MG63 (cell line): ENCODE results near the gene RPP25L. TPM values are rescaled to one million over a fixed set of nuclear protein-coding genes. Genes with fewer than 3 reads are reported as not detected.

Experiments used
- DNase-seq: peaks from one replicate; pipeline ENCODE4 v3.0.0-alpha.2; 2020
- H3K27me3 ChIP-seq: fragments of 250-450 bp; sonication (Bioruptor Pico); 2 replicates; pipeline ENCODE4 v1.5.1; 2020; ENCODE audit warnings: mild to moderate bottlenecking, moderate library complexity
- H3K36me3 ChIP-seq: fragments of 250-450 bp; sonication (Bioruptor Pico); 2 replicates; pipeline ENCODE4 v1.5.1; 2020; ENCODE audit warnings: mild to moderate bottlenecking, moderate library complexity
- H3K4me3 ChIP-seq: fragments of 250-450 bp; sonication (Bioruptor Pico); 2 replicates; pipeline ENCODE4 v1.5.1; 2020; ENCODE audit warnings: mild to moderate bottlenecking, moderate library complexity
- H3K9me3 ChIP-seq: fragments of 250-450 bp; sonication (Bioruptor Pico); 2 replicates; pipeline ENCODE4 v1.5.1; 2020; ENCODE audit warnings: mild to moderate bottlenecking, moderate library complexity
- total RNA-seq: library from RNA; depleted of rRNA; stranded (reverse); fragments of >200 nt; shearing (Covaris generic); gene quantifications from 2 replicates; pipeline ENCODE4 v1.2.3, GENCODE V29; 2014; ENCODE audit warnings: low replicate concordance

RPP25L gene
- total RNA-seq, 1 experiment from 2014 or later = 30.0 TPM

GRCh38 chr9:34580358-34580757, 31.5 kb downstream of the RPP25L start:
- no peaks in the 10 kb centered on the region for H3K27me3 ChIP-seq

GRCh38 chr9:34579808-34580163, 32.1 kb downstream of the RPP25L start:
- Histone ChIP-seq H3K9me3 (no peaks in the 10 kb centered on the region), H3K4me3 (no peak overlapping the region), H3K27me3 (no peaks in the 10 kb centered on the region), H3K36me3 (no peaks in the 10 kb centered on the region)
- no peak for DNase-seq

More at GRCh38 chr9:34580358-34580757, 31.5 kb downstream of the RPP25L start:
- H3K9me3 ChIP-seq = no peaks in the 10 kb centered on the region
- H3K36me3 ChIP-seq = no peaks in the 10 kb centered on the region
- H3K4me3 ChIP-seq = no peak overlapping the region
- DNase-seq = no peak

- no peak for DNase-seq
- Histone ChIP-seq H3K9me3 (no peaks in the 10 kb centered on the region), H3K27me3 (no peaks in the 10 kb centered on the region), H3K36me3 (no peaks in the 10 kb centered on the region), H3K4me3 (no peak overlapping the region)
These were observed 32.6 kb downstream of the RPP25L start for GRCh38 chr9:34579104-34579807.

GRCh38 chr9:34578241-34579103, 33.4 kb downstream of the RPP25L start:
- H3K4me3 ChIP-seq = no peak overlapping the region
- no peak for DNase-seq
- no peaks in the 10 kb centered on the region for H3K36me3 ChIP-seq
- no peaks in the 10 kb centered on the region for H3K9me3 ChIP-seq
- H3K27me3 ChIP-seq = no peaks in the 10 kb centered on the region

GRCh38 chr9:34577400-34578240, 34.3 kb downstream of the RPP25L start:
- no peak for DNase-seq
- Histone ChIP-seq H3K9me3 (no peaks in the 10 kb centered on the region), H3K36me3 (no peaks in the 10 kb centered on the region), H3K27me3 (no peaks in the 10 kb centered on the region), H3K4me3 (no peak overlapping the region)

GRCh38 chr9:34576597-34577399, 35.1 kb downstream of the RPP25L start:
- H3K27me3 ChIP-seq = no peaks in the 10 kb centered on the region
- no peak for DNase-seq
- H3K4me3 ChIP-seq = no peak overlapping the region
- no peaks in the 10 kb centered on the region for H3K9me3 ChIP-seq
- no peaks in the 10 kb centered on the region for H3K36me3 ChIP-seq

GRCh38 chr9:34575862-34576596, 35.9 kb downstream of the RPP25L start:
- Histone ChIP-seq H3K4me3 (no peak overlapping the region), H3K9me3 (no peaks in the 10 kb centered on the region), H3K27me3 (no peaks in the 10 kb centered on the region), H3K36me3 (no peaks in the 10 kb centered on the region)
- no peak for DNase-seq

GRCh38 chr9:34575241-34575640, 36.7 kb downstream of the RPP25L start:
- H3K27me3 ChIP-seq = no peaks in the 10 kb centered on the region
- no peak overlapping the region for H3K4me3 ChIP-seq
- no peak for DNase-seq
- no peaks in the 10 kb centered on the region for H3K9me3 ChIP-seq
- no peaks in the 10 kb centered on the region for H3K36me3 ChIP-seq

- H3K27me3 ChIP-seq = no peaks in the 10 kb centered on the region
- no peaks in the 10 kb centered on the region for H3K36me3 ChIP-seq
- H3K9me3 ChIP-seq = no peaks in the 10 kb centered on the region
- DNase-seq = no peak
- H3K4me3 ChIP-seq = no peak overlapping the region
These were observed 37.3 kb downstream of the RPP25L start for GRCh38 chr9:34574571-34574970.

- DNase-seq = no peak
- no peaks in the 10 kb centered on the region for H3K27me3 ChIP-seq
- H3K9me3 ChIP-seq = no peaks in the 10 kb centered on the region
- H3K4me3 ChIP-seq = no peak overlapping the region
- no peaks in the 10 kb centered on the region for H3K36me3 ChIP-seq
These were observed 38.1 kb downstream of the RPP25L start for GRCh38 chr9:34573599-34574325.

GRCh38 chr9:34572628-34573027, 39.3 kb downstream of the RPP25L start:
- DNase-seq = no peak
- Histone ChIP-seq H3K9me3 (no peaks in the 10 kb centered on the region), H3K36me3 (no peaks in the 10 kb centered on the region), H3K4me3 (no peak overlapping the region), H3K27me3 (no peaks in the 10 kb centered on the region)

- peak; percentile 7 for DNase-seq
- Histone ChIP-seq H3K36me3 (no peaks in the 10 kb centered on the region), H3K4me3 (no peak overlapping the region), H3K27me3 (no peaks in the 10 kb centered on the region), H3K9me3 (no peaks in the 10 kb centered on the region)
These were observed 39.8 kb downstream of the RPP25L start for GRCh38 chr9:34572092-34572491.

GRCh38 chr9:34571481-34571810, 40.5 kb downstream of the RPP25L start:
- H3K36me3 ChIP-seq = no peaks in the 10 kb centered on the region
- H3K9me3 ChIP-seq = no peaks in the 10 kb centered on the region
- H3K27me3 ChIP-seq = no peaks in the 10 kb centered on the region
- H3K4me3 ChIP-seq = no peak overlapping the region
- no peak for DNase-seq

- Histone ChIP-seq H3K27me3 (no peaks in the 10 kb centered on the region), H3K4me3 (no peak overlapping the region), H3K36me3 (no peaks in the 10 kb centered on the region), H3K9me3 (no peaks in the 10 kb centered on the region)
- DNase-seq = no peak
These were observed 41.0 kb downstream of the RPP25L start for GRCh38 chr9:34570809-34571480.

GRCh38 chr9:34570376-34570775, 41.5 kb downstream of the RPP25L start:
- no peak overlapping the region for H3K4me3 ChIP-seq
- H3K27me3 ChIP-seq = no peaks in the 10 kb centered on the region
- no peak for DNase-seq
- no peaks in the 10 kb centered on the region for H3K36me3 ChIP-seq
- no peaks in the 10 kb centered on the region for H3K9me3 ChIP-seq
